Upper lobe of right lung (tissue), 1 donor: ENCODE results near the gene TUBA1C. TPM values are rescaled to one million over a fixed set of nuclear protein-coding genes. Genes with fewer than 3 reads are reported as not detected.

Experiments used
- ATAC-seq: fragments of 200-7000 bp; cut with Tn5 transposase; one replicate; pipeline ENCODE4 v1.9.1; 2020; ENCODE audit warnings: mild to moderate bottlenecking, moderate library complexity
- DNase-seq: peaks from one replicate; pipeline ENCODE4 v3.0.0-alpha.2; 2020
- H3K27ac ChIP-seq: fragments of 200-600 bp; one replicate; pipeline ENCODE4 v1.8.0; 2022
- H3K27me3 ChIP-seq: fragments of 200-600 bp; one replicate; pipeline ENCODE4 v1.8.0; 2022; ENCODE audit warnings: mild to moderate bottlenecking
- H3K36me3 ChIP-seq: fragments of 200-600 bp; one replicate; pipeline ENCODE4 v1.8.0; 2022
- H3K4me1 ChIP-seq: fragments of 200-600 bp; one replicate; pipeline ENCODE4 v1.8.0; 2022
- H3K4me3 ChIP-seq: fragments of 200-600 bp; one replicate; pipeline ENCODE4 v1.8.0; 2022; ENCODE audit warnings: mild to moderate bottlenecking
- H3K9me3 ChIP-seq: fragments of 200-600 bp; one replicate; pipeline ENCODE4 v1.8.0; 2022
- CTCF ChIP-seq: fragments of 200-600 bp; IDR thresholded peaks from one replicate; pipeline ENCODE4 v1.8.0; 2022; ENCODE audit warnings: antibody characterized with exemption
- intact Hi-C: fragments of 100-400 bp; cut with DNase I; formaldehyde crosslinking; loops from one replicate; pipeline ENCODE4 v1.11.0; 2022
- long read RNA-seq: library from polyadenylated mRNA; unstranded; transcript quantifications from one replicate; pipeline ENCODE4 v2.0.0, GENCODE V29; 2021
- total RNA-seq: library from RNA; stranded (reverse); fragmentation: NEBNext Ultra II Directional; extraction: Animal tissue kit (Norgen Biotek cat#: 25700); gene quantifications from one replicate; pipeline ENCODE4 v1.2.1, GENCODE V29; 2021
- donor health status: DM: no; HTN: yes; CAD: no; lungs with severe emphysema.

Gene TUBA1C
- 113 TPM for total RNA-seq
- long read RNA-seq, transcript TUBA1C-201 (4 exons, 3,001 nt) = major isoform, 20 of 41 reads
- long read RNA-seq, partial matches to known transcripts = 5 of 41 reads
- long read RNA-seq, other reads (novel, unspliced or antisense) = 16 of 41 reads

- DNase-seq (peak; percentile 98), ATAC-seq (peak; percentile 95)
- Histone ChIP-seq H3K36me3 (peaks cover 13% of the 10 kb centered on the region), H3K27ac (peak within 1 kb of the TSS; percentile 99), H3K4me3 (peak within 1 kb of the TSS; percentile 85), H3K4me1 (peaks cover 29% of the 10 kb centered on the region), H3K27me3 (no peaks in the 10 kb centered on the region), H3K9me3 (no peaks in the 10 kb centered on the region)
- TF ChIP-seq CTCF = no peak
- intact Hi-C loops = no loop called here
These were observed at the start of gene TUBA1C for GRCh38 chr12:49264873-49265792. TSS of gene TUBA1C (plus strand) at chr12:49265082. CDS start at chr12:49265182, 100 bp downstream.

GRCh38 chr12:49219417-49220026 lies 45.4 kb upstream of the TUBA1C start:
- Histone ChIP-seq H3K27ac (no peak overlapping the region), H3K27me3 (no peaks in the 10 kb centered on the region), H3K9me3 (no peaks in the 10 kb centered on the region), H3K4me3 (no peak overlapping the region), H3K4me1 (peaks cover 14% of the 10 kb centered on the region), H3K36me3 (no peaks in the 10 kb centered on the region)
- no peak for ATAC-seq
- intact Hi-C loops = no loop called here
- no peak for DNase-seq
- no peak for TF ChIP-seq CTCF

GRCh38 chr12:49220972-49221371 lies 43.9 kb upstream of the TUBA1C start:
- ATAC-seq = no peak
- intact Hi-C loops = no loop called here
- TF ChIP-seq CTCF = no peak

GRCh38 chr12:49223122-49223521 lies 41.8 kb upstream of the TUBA1C start:
- peak overlapping the region; percentile 81 for H3K27ac ChIP-seq
- no peak overlapping the region for H3K4me3 ChIP-seq
- no peaks in the 10 kb centered on the region for H3K36me3 ChIP-seq
- DNase-seq = no peak
- no peaks in the 10 kb centered on the region for H3K27me3 ChIP-seq
- TF ChIP-seq CTCF = no peak
- no peaks in the 10 kb centered on the region for H3K9me3 ChIP-seq
- peaks cover 9% of the 10 kb centered on the region for H3K4me1 ChIP-seq
- intact Hi-C loops = no loop called here
- no peak for ATAC-seq

More at GRCh38 chr12:49220972-49221371, 43.9 kb upstream of the TUBA1C start:
- Histone ChIP-seq H3K9me3 (no peaks in the 10 kb centered on the region), H3K27me3 (no peaks in the 10 kb centered on the region), H3K4me3 (no peak overlapping the region), H3K36me3 (no peaks in the 10 kb centered on the region), H3K27ac (no peak overlapping the region), H3K4me1 (peaks cover 9% of the 10 kb centered on the region)
- DNase-seq = no peak

- Histone ChIP-seq H3K4me3 (no peak overlapping the region), H3K27ac (peak overlapping the region; percentile 81), H3K36me3 (no peaks in the 10 kb centered on the region), H3K4me1 (peaks cover 9% of the 10 kb centered on the region), H3K27me3 (no peaks in the 10 kb centered on the region), H3K9me3 (no peaks in the 10 kb centered on the region)
- ATAC-seq (no peak), DNase-seq (no peak)
- intact Hi-C loops = no loop called here
- no peak for TF ChIP-seq CTCF
These were observed 41.1 kb upstream of the TUBA1C start for GRCh38 chr12:49223590-49224369.
